Activated T-helper 1 cell treated with Interleukin-2 at 50 U/mL for 16 hours (primary cell): ENCODE measurements around the gene PRKCZ.
"Not testable (repeated sequence)": the region's sequence is repeated elsewhere in the genome, so short reads cannot be mapped to it uniquely, and the experiment has no call there.

ENCODE experiments used
- DNase-seq: peaks from one replicate; pipeline ENCODE4 v3.0.0-alpha.2; 2020; ENCODE audit warnings: low read depth

PRKCZ gene

DNA sequence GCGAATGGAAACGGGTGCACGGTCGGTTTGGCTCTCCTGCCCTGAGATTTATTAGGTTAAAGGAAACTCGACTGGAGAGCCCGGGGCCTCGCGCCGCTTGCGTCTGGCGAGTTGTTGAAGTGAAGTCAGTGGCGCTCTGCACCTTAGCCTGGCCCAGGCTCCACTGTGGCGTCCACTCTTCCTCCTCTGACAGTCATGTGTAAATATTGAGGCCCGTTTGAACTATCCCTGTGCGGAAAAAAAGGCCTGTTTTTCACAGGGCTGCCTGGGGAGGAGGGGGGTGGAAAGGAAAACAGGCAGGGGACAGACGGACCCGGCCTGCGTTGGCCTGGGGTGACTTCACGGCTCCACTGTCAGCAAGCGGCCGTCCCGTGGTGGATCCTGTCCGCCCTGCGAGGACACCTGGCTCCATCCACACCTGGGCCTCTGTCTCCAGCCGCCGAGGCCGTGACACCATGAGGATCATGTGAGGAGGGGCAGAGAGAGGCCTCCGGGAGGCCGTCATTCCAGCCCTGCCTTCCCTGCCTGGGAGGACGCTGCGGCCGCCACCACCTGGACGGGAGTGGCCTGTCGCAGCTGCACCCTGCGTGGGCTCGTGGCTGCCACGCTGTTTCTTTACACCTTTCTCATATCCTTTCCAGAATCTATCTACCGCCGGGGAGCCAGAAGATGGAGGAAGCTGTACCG, 84.6 kb downstream of the PRKCZ start:
- DNase-seq, result no peak

DNA sequence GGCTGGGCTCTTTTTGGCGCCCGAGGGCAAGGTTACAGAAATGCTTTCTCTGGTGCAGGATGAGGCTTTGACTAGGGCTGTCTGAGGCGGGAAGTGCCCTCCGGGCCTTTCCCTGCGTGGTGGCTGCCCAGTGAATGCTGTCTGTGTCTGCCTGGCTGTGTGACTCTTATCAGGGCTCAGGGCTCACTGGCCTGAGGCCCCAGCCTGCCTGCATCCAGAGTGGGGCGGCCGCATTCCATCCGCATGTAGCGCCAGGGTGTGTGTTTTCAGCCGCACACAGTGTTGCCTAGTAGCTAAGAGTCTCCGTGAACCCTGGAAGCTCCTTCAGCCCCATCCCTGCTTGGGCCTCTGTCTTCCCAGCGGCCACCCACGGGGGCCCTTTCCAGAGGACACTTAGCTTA, 85.2 kb downstream of the PRKCZ start:
- DNase-seq, result no peak

GRCh38 chr1:2135941-2136340, 85.7 kb downstream of the PRKCZ start:
- no peak for DNase-seq

- DNase-seq, result no peak
These were observed 86.4 kb downstream of the PRKCZ start for GRCh38 chr1:2136386-2137235.

DNA sequence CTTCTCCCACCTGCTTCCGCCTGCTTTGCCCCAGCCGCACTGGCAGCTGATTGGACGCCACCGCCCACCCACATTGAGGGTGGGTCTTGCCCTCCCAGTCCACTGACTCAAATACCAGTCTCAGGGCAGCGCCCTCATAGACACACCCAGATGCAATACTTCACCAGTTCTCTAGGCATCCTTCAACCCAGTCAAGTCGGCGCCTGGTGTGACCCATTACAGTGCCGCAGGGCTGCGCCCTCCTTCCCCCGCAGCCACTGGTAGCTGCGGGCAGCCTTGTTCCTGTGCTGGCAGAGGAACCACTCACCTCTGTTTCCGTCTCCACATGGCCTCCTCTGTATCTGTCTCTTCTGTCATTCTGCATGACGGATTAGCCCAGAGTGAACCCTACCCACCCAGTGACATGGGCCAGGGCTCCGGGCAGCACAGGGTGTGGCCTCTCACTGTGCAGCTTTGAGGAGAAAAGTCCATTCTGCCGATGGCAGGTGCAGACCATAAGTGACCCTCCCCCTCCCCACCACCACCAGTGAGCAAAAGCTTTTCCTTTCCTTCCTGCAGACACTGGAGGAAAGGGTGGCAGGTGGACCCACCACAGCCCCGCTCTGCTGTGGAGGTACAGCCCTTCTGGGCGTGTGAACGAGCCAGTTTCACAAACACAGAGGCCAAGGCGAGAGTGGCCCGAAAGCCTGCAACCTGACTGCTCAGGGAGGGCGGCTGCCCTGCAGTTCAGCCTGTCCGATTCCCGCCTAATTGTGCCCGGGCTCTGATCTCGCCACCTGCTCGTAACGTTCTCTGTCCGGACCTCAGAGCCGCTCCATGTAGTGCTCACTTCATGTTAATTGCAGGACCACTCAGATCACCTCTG, 87.3 kb downstream of the PRKCZ start:
- DNase-seq, result no peak

DNA sequence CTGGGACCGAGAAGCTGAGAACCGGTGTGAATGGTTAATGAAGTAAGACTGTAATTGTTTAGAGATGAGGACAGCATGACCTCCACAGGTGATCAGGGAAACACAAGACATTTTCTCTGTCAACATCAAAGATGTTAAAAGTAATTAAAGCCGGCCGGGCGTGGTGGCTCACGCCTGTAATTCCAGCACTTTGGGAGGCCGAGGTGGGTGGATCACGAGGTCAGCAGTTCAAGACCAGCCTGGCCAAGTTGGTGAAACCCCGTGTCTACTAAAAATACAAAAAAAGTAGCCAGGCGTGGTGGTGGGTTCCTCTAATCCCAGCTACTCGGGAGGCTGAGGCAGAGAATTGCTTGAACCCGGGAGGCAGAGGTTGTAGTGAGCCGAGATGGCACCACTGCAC, 88.9 kb downstream of the PRKCZ start:
- DNase-seq, result not testable (repeated sequence)

- DNase-seq, result no peak
These were observed 90.8 kb downstream of the PRKCZ start for GRCh38 chr1:2141025-2141424.

GRCh38 chr1:2143814-2144500, 93.7 kb downstream of the PRKCZ start:
- no peak for DNase-seq

GRCh38 chr1:2144501-2145090, 94.4 kb downstream of the PRKCZ start:
- no peak for DNase-seq

DNA sequence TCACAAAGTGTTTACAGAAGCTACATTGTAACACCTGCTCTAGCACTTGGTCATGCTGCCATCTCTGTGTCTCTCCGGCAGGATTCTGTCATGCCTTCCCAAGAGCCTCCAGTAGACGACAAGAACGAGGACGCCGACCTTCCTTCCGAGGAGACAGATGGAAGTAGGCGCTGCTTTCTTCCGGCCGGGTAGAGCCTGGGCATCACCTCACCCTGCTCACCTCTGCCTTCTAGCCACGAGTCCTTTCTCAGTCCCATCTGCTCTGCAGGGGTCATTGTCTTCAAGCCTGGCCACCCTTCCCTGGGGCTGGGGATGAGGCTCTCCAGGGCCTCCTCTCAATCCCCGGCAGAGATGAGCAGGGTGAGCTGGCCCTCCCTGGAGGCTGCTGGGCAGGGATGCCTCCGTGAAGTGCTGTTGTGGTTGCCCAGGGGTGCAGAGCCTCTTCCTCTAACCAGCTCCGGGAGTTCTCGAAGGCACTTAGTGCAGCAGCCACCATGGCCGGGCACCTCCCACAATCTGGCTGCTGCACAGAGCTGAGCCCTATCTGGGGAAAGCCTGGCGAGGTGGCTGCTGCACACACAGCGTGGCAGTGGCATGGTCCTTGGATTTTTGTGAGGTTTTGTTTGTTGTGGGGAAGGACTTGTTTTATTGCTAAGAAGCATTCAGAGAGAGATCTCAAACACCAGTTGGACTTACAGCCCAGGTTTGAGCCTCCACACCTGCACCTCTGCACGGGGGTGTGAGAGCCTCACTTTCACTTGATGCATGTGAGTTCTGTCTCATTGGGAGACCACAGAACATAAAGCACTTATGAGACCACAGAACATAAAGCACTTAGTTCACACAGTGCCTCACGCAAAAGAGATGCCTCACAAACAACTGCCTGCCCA, 96.0 kb downstream of the PRKCZ start:
- DNase-seq, result no peak

- DNase-seq, result no peak
These were observed 96.8 kb downstream of the PRKCZ start for GRCh38 chr1:2146836-2147517.

GRCh38 chr1:2147869-2148268, 97.7 kb downstream of the PRKCZ start:
- DNase-seq, result not testable (repeated sequence)

DNA sequence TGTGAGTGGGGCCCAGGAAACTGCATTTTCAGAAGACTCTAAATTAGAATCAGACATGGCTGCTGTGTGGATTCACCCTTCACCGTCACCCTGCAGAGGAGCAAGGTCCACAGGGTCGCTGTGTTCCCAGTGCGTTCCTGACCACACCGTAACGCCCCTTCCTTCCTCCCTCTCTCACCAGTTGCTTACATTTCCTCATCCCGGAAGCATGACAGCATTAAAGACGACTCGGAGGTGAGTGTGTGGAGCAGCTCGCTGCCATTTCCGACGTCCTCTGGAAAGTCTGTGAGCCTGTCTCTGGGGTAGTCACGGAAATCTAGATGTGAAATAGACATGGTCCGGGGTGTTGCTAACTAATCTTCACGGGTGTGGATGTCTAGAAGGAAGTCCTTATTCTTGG, 98.5 kb downstream of the PRKCZ start:
- DNase-seq, result peak; percentile 42

DNA sequence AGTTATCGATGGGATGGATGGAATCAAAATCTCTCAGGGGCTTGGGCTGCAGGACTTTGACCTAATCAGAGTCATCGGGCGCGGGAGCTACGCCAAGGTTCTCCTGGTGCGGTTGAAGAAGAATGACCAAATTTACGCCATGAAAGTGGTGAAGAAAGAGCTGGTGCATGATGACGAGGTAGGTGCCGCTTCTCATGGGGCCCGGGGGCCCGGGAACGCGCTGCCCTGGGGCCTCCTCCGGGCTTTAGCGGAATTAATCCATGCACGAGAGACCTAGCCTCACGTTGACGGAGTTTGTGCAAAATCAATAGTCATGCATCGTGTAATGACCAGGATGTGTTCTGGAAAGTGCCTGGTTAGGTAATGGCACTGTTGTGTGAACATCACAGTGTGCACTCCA, 100.6 kb downstream of the PRKCZ start:
- DNase-seq, result no peak

DNA sequence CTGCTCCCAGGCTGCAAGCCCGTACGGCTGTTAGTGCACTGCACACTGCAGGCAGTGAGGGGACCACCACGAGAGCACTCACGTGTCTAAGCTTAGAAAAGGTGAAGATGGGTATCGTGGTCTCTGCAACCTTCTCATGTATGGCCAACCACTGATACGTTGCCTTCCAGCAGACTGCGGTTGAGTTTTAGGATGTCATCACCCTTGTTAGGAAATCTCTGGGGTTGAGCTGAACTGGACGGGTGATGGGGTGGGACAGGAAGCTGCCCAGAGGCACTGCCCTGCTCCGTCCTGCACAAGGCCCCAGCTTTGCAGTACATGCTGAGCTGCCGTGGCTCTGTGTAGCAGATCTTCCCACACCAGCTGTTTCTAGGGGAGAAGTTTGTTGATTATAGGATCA, 101.0 kb downstream of the PRKCZ start:
- no peak for DNase-seq

DNA sequence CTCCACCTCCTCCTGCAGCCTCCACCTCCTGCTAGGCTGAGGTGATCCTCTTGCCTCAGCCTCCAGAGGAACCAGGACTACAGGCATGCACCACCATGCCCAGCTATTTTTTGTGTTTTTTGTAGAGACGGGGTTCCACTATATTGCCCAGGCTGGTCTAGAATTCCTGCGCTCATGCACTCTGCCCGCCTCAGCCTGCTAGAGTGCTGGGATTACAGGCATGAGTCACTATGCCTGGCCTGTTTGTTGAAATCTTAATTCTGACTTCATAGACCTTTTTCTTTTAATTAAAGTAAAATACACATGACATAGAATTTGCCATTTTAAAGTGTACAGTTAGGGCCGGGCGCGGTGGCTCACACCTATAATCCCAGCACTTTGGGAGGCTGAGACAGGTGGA, 101.7 kb downstream of the PRKCZ start:
- DNase-seq, result no peak

DNA sequence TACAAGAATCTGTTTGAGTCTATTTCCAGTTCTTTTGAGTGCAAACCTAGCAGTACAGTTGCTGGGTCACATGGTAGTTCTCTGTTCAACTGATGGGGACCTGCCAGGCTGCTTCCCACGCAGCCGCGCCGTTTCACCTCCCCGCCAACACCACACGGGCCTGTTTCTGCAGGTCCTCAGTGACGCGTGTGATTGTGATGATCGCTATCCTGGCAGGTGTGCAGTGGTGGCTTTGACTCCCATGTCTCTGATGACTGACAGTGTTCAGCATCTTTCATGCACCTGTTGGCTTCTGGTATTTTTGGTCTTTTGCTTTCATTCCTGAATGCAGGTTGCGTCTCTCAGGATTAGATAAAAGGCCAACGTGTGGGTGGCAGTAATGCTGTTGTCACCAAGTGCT, 102.7 kb downstream of the PRKCZ start:
- DNase-seq, result no peak

DNA sequence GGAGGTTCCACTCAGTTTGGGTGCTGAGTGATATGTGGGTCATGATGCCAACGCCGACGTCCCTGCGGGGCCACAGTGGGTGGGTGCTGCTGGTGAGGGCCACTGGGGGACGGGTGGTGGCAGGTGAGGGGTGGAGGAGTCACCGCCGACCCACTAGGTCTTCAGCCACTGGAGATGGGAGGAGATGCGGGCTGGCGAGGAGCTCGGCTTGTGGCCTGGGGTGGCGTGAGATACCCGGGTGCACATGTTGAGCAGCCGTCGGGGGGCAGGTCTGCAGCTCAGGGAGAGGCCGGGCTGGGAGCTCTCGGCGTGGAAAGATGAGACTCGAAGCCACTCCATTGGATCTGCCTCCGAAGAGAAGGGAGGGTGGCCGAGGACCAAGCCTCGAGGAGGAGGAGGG, 103.8 kb downstream of the PRKCZ start:
- no peak for DNase-seq

- DNase-seq, result no peak
These were observed 105.0 kb downstream of the PRKCZ start for GRCh38 chr1:2155147-2155598.

GRCh38 chr1:2155788-2156187, 105.6 kb downstream of the PRKCZ start:
- DNase-seq, result no peak
